Amygdala (tissue), 56 donors: Measurements from ENCODE around the gene DNAJC27.

ENCODE experiments used
- DNase-seq, 56 donors: peaks; one replicate each; lab custom pipeline; 2025; lab: John Stamatoyannopoulos, UW

The DNAJC27 gene

DNA sequence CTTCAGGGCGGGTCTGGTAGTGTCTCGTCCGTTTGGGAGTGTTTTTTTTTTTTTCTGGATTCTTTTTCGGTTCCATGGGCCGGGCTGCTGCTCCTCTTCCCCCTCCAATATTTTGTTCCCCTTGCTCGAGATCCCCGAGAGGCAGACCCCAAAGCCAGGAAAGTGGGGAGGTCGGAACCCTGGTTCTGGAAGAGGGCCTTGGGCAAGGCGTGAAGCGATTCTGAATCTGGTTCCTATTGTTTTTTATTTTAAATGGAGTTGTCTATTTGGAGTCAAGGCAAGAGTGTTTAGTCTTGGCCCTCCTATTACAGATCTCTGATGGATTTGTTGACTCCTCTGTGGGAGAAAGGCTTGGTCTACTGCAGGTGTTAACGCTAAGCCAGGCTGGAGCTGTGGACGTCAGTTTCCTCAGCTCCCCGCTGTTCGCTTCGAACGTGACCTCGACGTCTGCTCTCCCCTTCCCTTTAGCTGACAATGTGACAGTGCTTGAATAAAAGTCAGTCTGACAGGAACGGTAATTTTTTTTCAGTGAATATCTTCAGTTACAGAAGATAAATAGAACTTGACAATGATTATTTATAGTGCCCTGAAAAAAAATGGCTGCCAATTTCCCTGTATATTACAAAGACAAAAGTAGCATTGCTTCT lies 683 bp upstream of the DNAJC27 start:
- peak in 21 of 56 donors; percentile 2 to 57 (median 28) for DNase-seq

DNA sequence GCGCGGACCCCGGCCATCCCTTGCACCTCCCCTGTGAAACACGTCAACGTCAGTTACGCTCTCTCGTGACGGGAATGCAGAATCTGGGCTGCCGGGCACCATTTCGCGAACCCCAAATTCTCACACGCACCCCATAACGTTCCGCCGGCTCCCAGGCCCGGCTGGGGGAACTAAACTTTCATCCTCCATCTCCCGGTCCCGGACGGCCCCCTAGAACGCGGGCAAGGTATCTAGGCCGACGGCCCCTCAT lies 544 bp downstream of the DNAJC27 start:
- DNase-seq = peak in 19 of 56 donors; percentile 34 to 76 (median 57)

DNA sequence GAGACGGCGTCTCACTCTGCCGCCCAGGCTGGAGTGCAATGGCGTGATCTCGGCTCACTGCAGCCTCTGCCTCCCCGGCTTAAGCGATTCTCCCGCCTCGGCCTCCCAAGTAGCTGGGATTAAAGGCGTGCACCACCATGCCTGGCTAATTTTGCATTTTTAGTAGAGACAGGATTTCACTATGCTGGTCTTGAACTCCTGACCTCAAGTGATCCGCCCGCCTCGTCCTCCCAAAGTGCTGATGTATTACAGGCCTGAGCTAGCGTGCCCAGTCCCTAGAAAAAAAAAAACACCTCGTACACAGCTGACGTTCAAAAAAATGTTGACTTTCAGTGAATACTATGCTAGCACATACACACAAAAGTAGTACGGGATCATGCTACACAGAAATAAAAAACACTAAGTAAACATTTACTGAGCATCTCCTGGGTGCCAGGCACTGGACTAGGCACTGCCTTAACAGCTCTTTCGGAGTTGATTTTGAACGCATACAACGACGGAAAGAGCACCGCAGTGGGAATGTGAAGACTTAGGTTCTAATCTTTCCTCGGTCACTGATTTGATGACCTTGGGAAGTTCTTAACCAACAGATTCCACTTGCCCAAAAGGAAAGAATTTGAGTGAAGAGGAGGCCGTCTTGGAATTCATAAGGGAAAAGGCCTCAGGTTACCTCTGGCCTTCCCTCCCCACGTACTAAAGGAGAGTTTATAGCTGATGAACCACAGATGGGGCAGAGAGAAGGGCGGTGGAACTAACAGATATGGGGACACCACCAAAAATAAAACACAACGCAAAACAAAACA lies 1.1 kb downstream of the DNAJC27 start:
- DNase-seq = no peak

- no peak for DNase-seq
These were observed 2.0 kb downstream of the DNAJC27 start for GRCh38 chr2:24969784-24970183.

- no peak for DNase-seq
These were observed 9.9 kb downstream of the DNAJC27 start for GRCh38 chr2:24961903-24962302.

GRCh38 chr2:24959761-24960160 lies 12.0 kb downstream of the DNAJC27 start:
- no peak for DNase-seq

- DNase-seq = no peak
These were observed 13.3 kb downstream of the DNAJC27 start for GRCh38 chr2:24958411-24958935.

DNA sequence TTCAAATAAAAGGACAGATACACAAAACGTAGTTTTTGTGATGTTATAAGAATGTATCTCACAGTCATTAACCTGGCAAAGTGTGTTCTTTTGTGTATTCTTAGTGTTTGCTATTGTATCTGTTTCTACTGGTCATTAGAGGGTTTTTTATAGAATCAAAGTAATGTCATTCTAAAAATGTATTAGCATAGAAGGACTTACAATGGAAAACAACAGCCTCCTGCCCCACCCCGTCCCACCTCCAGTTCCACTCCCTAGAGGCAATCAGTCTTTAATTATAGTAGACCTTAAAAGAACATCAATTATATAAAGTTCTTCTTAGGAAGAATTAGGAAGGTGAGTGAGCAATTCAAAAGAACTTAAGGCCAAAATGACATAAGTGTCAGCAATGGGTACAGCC lies 13.8 kb downstream of the DNAJC27 start:
- DNase-seq = no peak

GRCh38 chr2:24957221-24957620 lies 14.5 kb downstream of the DNAJC27 start:
- DNase-seq = no peak

DNA sequence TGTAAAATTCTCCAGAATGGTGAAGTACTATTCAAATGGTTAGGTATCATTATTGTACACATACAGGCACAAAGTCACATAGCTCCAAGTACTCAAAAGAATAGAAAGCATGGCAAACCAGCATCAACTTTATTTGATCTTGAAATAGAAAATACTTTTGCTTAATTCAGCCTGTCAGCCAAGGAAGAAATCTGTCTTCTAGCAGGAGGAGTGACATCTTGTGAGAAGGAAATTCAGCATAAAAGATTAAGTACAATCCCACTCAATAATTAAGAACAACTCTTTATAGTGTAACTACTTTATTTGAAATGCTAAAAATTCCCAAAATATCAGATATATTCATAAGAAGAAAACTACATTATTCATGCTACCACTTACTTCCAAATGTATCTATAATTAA lies 15.8 kb downstream of the DNAJC27 start:
- DNase-seq = no peak

DNA sequence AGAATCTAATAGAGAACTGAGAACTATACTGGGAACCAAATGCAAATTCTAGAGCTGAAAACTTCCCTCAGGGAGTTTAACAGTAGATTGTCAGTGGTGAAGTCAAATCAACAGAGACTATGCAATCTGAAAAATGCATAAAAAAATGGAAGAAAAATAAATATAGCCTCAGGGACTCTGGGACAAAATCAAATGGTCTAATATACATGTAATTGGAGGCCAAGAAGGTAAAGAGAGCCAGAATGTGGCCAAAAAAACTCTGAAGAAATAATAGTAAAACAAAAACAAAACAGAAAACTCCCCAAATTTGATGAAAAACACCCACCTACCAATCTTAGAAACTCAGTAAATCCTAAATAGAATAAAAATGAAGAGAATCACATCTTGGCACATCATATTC lies 16.5 kb downstream of the DNAJC27 start:
- DNase-seq = no peak

GRCh38 chr2:24950102-24950501 lies 21.7 kb downstream of the DNAJC27 start:
- DNase-seq = no peak

DNA sequence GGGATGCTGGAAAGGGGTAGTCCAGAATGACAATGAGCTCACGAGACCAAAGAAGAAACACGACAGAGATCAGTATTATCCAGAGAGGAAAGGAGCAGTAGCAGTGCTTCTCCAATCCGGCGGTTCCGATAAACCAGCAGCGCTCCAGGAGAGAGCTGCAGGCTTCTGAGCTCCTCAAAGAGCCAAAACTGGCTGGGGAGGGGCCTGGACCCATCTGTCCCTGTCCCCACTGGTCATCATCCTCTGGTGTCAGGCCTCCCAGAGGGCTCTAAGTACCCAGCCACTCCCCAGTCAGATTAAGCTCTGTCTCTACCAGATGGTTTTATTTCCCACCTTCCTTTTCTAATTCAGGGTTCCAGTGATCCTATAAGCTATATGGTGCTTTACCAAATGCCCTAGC lies 23.2 kb downstream of the DNAJC27 start:
- DNase-seq = no peak

DNA sequence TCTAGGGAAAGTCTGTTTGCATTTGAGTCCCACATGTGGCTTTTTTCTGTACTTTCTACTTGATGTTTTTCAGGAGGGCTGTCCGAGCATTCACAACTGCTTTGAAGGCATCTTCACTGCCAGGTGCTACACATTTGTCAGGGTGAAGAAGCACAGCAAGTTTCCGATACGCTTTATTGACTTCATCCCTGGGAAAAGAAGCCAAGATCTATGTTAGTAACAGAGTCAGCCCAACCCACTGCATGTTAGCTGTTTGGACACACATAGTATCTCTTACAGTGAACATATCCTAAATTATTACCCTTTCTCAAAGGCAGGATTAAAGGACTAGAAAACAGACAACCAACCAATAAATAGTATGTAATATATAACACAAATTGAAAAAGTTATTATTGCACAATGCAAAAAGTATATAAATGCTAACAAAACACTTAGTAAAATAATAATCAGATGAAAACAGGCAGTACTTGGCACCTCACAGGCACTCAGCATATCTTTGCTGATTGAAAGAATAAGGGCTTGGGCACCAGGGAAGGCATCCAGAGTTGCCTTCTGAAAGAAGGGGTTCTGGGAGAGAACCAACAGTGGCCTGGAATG lies 24.1 kb downstream of the DNAJC27 start:
- peak in 1 of 56 donors; percentile 15 for DNase-seq

DNA sequence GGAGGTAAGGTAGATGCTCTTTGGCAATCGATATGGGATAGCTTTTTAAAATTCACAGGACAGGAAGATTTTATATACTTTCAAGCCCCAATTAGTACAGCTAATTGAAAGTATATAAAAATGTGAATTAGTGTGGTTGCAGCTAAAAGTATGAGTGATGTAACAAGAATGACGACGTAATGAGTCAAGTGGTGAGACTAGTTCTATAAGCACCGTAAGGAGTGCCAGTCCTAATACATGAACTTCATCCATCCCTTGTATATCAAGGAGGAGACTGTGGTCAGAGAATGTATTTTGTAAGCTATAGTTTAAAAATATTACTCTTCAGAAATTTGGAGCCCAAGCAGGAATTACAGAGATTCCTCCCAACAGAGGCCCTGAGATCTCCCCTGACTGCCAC lies 25.8 kb downstream of the DNAJC27 start:
- no peak for DNase-seq

GRCh38 chr2:24943427-24944053 lies 28.2 kb downstream of the DNAJC27 start:
- no peak for DNase-seq

- DNase-seq = no peak
These were observed 32.4 kb downstream of the DNAJC27 start for GRCh38 chr2:24939353-24939752.

DNA sequence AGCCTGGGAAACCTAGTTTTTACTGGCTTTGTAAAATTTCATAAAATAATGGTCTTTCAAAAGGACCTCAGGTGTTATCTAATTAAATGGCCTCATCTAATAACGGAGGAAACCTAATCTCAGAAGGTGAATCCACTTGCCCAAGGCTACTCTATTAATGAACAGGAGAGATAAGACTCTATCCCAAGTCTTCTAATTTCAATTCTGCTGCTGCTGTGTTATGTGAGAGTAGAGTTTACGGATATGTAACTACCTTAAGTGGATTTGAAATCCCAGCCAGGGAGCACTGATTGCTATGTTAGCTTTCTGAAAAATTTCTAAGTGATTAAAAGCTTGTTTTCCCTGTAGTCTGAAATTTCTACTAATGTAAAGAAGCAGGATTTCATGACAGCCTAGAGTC lies 34.5 kb downstream of the DNAJC27 start:
- DNase-seq = no peak

DNA sequence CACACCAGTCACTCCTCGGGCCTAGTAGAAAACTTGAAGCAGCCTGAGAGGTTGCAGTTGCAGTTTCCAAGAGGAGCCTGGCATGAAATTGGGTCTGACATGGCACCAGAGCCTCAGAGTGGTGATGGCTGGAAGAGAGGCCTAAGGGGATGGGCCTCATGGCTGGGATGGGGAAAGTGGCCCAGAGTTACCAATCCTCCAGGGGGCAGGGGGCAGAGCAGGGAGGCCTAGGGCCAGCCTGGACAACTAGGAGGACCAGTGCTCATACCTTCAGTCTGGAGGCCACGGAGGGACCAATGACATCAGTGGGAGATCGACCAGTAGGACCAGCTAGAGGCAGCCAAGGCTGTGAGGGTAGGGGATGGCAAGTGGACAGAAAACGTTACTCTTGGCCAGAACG lies 36.6 kb downstream of the DNAJC27 start:
- DNase-seq = no peak

GRCh38 chr2:24932715-24933114 lies 39.0 kb downstream of the DNAJC27 start:
- no peak for DNase-seq

GRCh38 chr2:24930768-24931167 lies 41.0 kb downstream of the DNAJC27 start:
- DNase-seq = peak in 2 of 56 donors; percentile 18 to 50
